ENCODE measurements around the gene CYB5D1.

DNA sequence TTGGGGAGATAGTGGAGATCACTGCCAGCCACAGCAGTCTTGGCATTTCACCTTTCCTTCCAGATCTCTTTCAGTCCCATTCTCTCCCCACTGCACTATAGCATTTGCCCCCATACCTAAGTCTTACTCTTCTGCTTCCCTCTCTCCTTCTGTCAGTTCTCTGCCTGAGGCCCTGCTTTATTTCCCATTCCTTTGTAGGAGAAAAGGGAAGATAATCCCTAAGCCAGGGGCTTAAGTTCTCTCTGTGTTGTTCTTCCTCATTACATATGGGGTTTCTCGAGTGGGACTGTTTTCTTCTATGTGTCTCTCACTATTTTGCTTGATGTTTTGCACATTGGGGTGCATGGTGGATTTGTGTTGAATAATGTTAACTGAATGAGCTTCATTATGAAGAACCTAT lies 17.4 kb upstream of the CYB5D1 start:
- no peak for TF ChIP-seq EP300 (IDR thresholded peaks at IDR 0.05)
- TF ChIP-seq, protein P1, sequence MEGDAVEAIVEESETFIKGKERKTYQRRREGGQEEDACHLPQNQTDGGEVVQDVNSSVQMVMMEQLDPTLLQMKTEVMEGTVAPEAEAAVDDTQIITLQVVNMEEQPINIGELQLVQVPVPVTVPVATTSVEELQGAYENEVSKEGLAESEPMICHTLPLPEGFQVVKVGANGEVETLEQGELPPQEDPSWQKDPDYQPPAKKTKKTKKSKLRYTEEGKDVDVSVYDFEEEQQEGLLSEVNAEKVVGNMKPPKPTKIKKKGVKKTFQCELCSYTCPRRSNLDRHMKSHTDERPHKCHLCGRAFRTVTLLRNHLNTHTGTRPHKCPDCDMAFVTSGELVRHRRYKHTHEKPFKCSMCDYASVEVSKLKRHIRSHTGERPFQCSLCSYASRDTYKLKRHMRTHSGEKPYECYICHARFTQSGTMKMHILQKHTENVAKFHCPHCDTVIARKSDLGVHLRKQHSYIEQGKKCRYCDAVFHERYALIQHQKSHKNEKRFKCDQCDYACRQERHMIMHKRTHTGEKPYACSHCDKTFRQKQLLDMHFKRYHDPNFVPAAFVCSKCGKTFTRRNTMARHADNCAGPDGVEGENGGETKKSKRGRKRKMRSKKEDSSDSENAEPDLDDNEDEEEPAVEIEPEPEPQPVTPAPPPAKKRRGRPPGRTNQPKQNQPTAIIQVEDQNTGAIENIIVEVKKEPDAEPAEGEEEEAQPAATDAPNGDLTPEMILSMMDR (IDR thresholded peaks at IDR 0.05): no peak
- TF ChIP-seq POLR2A (IDR thresholded peaks at IDR 0.05): no peak
- no peak for TF ChIP-seq POLR2AphosphoS5 (IDR thresholded peaks at IDR 0.05)

All from upper lobe of left lung (tissue), 4 donors.